ENCODE measurements around the gene YWHAQ.

YWHAQ gene

DNA sequence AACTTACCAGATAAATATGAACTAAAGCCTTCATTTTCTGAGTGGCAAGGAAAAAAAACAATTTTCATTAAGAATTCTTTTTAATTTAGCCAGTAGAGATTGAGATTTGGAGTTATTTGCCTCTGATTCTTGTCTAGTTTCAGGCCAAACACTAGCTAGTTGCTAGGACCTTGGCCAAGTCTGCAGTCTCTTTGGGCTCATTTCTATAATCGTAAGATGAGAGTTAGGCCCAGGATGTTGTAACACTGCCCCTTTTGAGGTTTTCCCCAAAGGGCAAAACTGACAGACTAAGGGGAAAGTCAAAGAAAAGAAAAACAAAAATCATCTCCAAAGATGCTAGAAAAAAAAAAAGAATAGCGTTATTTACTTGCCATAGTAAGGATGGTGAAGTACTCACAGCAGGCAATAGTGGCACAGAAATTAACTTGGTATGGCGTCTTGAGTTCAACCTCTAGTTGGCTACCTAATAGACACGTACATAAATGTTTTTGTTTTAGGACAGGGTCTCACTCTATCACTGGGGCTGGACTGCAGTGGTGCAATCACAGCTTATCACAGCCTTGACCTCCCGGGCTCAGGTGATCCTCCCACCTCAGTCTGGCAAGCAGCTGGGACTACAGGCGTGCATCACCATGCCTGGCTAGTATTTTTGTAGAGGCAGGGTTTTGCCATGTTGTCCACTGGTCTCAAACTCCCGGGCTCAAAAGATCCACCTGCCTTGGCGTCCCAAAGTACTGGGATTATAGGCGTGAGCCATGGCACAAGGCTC, 52.1 kb downstream of the YWHAQ start:
- no peak for FAIRE-seq
- DNase-seq (ENCODE audit: insufficient read length, low spot score), result no peak
- TF ChIP-seq, protein P1, sequence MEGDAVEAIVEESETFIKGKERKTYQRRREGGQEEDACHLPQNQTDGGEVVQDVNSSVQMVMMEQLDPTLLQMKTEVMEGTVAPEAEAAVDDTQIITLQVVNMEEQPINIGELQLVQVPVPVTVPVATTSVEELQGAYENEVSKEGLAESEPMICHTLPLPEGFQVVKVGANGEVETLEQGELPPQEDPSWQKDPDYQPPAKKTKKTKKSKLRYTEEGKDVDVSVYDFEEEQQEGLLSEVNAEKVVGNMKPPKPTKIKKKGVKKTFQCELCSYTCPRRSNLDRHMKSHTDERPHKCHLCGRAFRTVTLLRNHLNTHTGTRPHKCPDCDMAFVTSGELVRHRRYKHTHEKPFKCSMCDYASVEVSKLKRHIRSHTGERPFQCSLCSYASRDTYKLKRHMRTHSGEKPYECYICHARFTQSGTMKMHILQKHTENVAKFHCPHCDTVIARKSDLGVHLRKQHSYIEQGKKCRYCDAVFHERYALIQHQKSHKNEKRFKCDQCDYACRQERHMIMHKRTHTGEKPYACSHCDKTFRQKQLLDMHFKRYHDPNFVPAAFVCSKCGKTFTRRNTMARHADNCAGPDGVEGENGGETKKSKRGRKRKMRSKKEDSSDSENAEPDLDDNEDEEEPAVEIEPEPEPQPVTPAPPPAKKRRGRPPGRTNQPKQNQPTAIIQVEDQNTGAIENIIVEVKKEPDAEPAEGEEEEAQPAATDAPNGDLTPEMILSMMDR (IDR thresholded peaks at IDR 0.05; ENCODE audit: insufficient read depth, missing control alignments), result no peak

DNA sequence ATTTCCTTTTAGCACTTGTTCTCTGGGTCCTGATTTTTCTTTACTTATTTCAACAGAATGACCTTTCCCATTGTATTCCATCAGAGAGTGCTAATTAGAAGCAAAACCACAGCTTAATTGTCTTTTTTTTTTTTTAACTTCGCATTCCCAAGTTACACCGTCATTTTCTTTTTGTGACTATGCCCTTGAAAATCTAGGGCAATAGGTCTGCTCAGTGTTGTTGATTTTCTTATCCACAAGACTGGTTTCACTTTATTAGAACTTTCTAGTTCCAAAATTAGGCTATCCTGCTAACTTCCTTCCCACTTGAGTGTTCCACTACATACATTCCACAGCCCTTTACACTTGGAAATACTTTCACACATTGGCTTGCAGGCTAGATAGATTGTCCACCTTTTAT, 56.5 kb downstream of the YWHAQ start:
- DNase-seq (ENCODE audit: insufficient read length, low spot score), result no peak
- TF ChIP-seq, protein P1 (IDR thresholded peaks at IDR 0.05; ENCODE audit: insufficient read depth, missing control alignments), result no peak
- no peak for FAIRE-seq

DNA sequence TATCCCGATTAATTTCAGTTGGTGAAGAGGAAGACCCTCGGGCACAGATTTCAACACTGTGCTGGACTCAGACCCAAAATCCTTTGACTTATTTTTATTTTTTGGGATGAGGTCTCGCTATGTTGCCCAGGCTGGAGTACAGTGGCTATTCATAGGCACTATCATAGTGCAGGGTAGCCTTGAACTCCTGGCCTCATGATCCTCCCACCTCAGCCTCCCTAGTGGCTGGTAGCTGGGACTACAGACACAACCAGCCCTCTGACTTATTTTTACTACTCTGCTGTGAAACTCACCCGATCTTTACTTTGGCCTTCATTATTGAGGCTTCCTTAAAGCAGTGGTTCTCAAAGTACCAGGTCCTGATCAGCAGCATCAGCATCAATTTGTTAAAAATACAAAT, 57.0 kb downstream of the YWHAQ start:
- FAIRE-seq (no peak), DNase-seq (ENCODE audit: insufficient read length, low spot score) (no peak)
- TF ChIP-seq, protein P1 (IDR thresholded peaks at IDR 0.05; ENCODE audit: insufficient read depth, missing control alignments), result no peak

DNA sequence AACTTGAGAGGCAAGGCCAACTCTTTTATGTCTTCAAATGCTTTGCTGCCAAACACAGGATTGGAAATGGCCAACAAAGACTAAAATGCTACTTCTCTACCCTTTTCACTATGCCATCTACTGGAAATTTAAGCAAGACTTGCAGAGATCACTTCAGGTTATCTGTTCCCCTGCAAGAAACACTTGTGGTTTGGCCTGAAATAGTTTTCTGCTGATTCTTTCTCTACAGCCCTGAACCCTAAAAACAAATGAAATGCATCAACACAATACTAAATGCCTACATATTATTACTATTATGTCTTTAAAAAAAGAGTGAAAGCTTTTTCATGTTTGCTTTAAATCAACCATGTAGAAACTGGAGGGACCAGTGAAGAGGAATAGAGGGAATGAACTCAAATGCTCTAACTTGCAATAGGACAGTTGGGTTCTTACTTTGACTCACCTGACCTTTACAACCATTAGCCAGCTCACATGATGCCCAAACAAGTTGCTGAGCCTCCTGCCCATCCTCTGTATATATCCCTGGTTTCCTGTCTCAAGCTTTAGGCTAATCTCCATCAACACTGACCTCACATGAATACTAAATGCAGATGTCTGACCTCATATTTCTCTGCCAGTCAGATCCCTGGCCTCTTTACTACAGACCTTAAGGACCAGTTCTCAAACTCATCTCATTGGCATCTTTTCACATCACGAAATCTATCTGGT, 57.6 kb downstream of the YWHAQ start:
- DNase-seq (ENCODE audit: insufficient read length, low spot score) (no peak), FAIRE-seq (no peak)

DNA sequence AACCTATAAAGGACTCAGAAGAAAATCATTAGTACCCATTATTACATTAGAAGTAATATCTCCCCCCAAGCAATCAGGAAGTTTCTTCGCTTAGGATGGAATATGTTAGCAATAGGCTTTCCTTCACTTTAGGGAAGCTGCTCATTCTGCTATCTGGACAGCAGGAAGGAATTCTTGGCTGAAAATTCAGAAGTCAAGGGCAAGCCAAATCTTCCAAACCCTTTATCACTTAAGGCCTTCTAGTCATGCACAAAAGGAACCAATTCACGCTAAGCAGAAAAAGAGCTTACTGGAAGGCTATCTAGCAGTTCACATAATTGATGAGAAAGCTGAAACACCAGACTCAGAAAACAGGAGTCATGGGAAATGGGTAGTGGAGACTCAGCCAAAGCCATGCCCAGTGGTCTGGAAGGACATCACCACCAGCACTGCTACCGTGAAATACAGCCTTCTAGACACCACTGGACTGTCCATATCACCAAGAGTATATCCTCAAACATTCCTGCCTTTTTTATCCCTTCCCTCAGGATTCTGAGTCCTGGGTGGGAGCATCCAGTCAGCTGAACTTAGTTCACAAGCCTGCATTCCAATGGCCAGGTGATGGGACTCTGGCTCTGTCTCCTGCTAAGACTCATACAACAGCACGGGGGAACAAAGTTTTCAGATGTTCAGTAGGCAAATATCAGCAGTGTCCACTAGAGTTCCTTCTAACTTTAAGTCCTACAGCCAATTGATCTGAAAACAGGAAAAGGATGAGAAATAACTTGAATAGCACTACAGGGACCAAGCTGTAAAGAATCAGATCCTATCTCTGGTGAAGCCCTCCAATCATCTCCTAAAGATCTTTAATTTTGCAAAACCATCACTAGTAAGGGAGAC, 60.4 kb downstream of the YWHAQ start:
- DNase-seq (ENCODE audit: insufficient read length, low spot score) (no peak), FAIRE-seq (no peak)
- TF ChIP-seq, protein P1 (IDR thresholded peaks at IDR 0.05; ENCODE audit: insufficient read depth, missing control alignments), result no peak

More for the DNA sequence above, 57.6 kb downstream of the YWHAQ start:
- TF ChIP-seq, protein P1 (IDR thresholded peaks at IDR 0.05; ENCODE audit: insufficient read depth, missing control alignments), result no peak

DNA sequence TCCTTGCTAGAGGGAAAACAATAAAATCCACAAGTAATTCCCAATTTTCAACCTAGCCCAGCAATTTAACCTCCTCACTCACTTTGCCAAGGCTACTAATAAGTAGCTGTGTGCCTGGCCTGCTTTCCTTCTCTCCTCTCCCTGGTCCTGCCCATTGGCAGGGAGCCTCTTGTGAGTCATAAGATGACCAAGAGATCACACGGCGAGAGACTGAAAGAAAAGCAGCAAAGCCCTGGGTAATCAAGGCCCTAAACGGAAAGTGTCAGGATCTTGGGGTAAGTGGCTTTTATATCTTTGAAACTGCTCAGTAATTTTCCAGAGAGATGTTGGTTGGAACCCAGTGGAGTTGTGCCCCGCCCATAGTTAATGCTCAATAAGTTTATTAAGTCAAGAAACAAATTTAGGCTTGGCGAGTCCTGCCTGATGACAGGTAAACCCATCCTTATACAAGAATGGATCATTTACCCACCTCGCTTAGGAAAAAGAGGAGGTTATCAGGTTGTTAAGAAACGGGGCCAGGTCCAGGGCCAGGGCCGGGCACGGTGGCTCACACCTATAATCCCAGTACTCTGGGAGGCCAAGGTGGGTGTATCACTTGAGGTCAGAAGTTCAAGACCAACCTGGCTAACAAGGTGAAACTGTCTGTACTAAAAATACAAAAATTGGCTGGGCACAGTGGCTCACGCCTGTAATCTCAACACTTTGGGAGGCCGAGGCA, 65.2 kb downstream of the YWHAQ start:
- FAIRE-seq (no peak), DNase-seq (ENCODE audit: insufficient read length, low spot score) (no peak)
- TF ChIP-seq, protein P1 (IDR thresholded peaks at IDR 0.05; ENCODE audit: insufficient read depth, missing control alignments), result no peak
